ENCODE results near the gene EHD4.

Gene EHD4

GRCh38 chr15:41927536-41927935 is 44.8 kb downstream of the EHD4 start:
- H3K4me3 ChIP-seq (ENCODE audit: low read depth, low read length), result no peak overlapping the region
- no peak for TF ChIP-seq CTCF (IDR thresholded peaks at IDR 0.05; ENCODE audit: low read depth, low read length, missing control alignments)
- no peak for DNase-seq (ENCODE audit: low read depth)

GRCh38 chr15:41926185-41927056 is 45.9 kb downstream of the EHD4 start:
- TF ChIP-seq CTCF (IDR thresholded peaks at IDR 0.05; ENCODE audit: low read depth, low read length, missing control alignments), result no peak
- H3K4me3 ChIP-seq (ENCODE audit: low read depth, low read length), result no peak overlapping the region
- no peak for DNase-seq (ENCODE audit: low read depth)

GRCh38 chr15:41925086-41925608 is 47.2 kb downstream of the EHD4 start:
- DNase-seq (ENCODE audit: low read depth), result no peak
- no peak overlapping the region for H3K4me3 ChIP-seq (ENCODE audit: low read depth, low read length)
- no peak for TF ChIP-seq CTCF (IDR thresholded peaks at IDR 0.05; ENCODE audit: low read depth, low read length, missing control alignments)

GRCh38 chr15:41923401-41923997 is 48.9 kb downstream of the EHD4 start:
- no peak overlapping the region for H3K4me3 ChIP-seq (ENCODE audit: low read depth, low read length)
- no peak for TF ChIP-seq CTCF (IDR thresholded peaks at IDR 0.05; ENCODE audit: low read depth, low read length, missing control alignments)
- DNase-seq (ENCODE audit: low read depth), result no peak

GRCh38 chr15:41922353-41922752 is 50.0 kb downstream of the EHD4 start:
- no peak for TF ChIP-seq CTCF (IDR thresholded peaks at IDR 0.05; ENCODE audit: low read depth, low read length, missing control alignments)
- no peak overlapping the region for H3K4me3 ChIP-seq (ENCODE audit: low read depth, low read length)
- DNase-seq (ENCODE audit: low read depth), result no peak

- H3K4me3 ChIP-seq (ENCODE audit: low read depth, low read length), result no peak overlapping the region
- DNase-seq (ENCODE audit: low read depth), result no peak
- no peak for TF ChIP-seq CTCF (IDR thresholded peaks at IDR 0.05; ENCODE audit: low read depth, low read length, missing control alignments)
Measured at GRCh38 chr15:41921639-41922038, 50.7 kb downstream of the EHD4 start.
